Loucy (cell line): ENCODE data around the gene LOC101059915.
A peak's percentile ranks its signal among the peaks of the same experiment; 100 is the strongest.
"Not testable (repeated sequence)": the region's sequence is repeated elsewhere in the genome, so short reads cannot be mapped to it uniquely, and the experiment has no call there.

Experiments used
- H2AFZ ChIP-seq: fragments of 200-600 bp; sonication (generic); 2 replicates; pipeline ENCODE4 v1.6.0; 2016; ENCODE audit warnings: antibody characterized with exemption, mild to moderate bottlenecking, low read length, moderate library complexity
- H3F3A ChIP-seq: fragments of 200-600 bp; 2 replicates; pipeline ENCODE4 v1.6.0; 2016; ENCODE audit warnings: antibody characterized with exemption, low read depth, mild to moderate bottlenecking
- H3K27me3 ChIP-seq: fragments of 200-600 bp; sonication (generic); 2 replicates; pipeline ENCODE4 v1.6.1; 2014; ENCODE audit warnings: low read length, mild to moderate bottlenecking; ENCODE audit not compliant: insufficient read depth, poor library complexity, severe bottlenecking
- H3K36me3 ChIP-seq: fragments of 200-600 bp; sonication (generic); 2 replicates; pipeline ENCODE4 v1.6.1; 2016; ENCODE audit warnings: low read length; ENCODE audit not compliant: insufficient read depth
- H3K4me1 ChIP-seq: fragments of 200-600 bp; sonication (generic); 2 replicates; pipeline ENCODE4 v1.5.1; 2014; ENCODE audit warnings: low read length, mild to moderate bottlenecking; ENCODE audit not compliant: insufficient read depth, poor library complexity, severe bottlenecking
- H3K4me2 ChIP-seq: fragments of 200-600 bp; sonication (generic); 2 replicates; pipeline ENCODE4 v1.6.0; 2014; ENCODE audit warnings: antibody characterized with exemption, low read length, low read depth, mild to moderate bottlenecking; ENCODE audit not compliant: poor library complexity, severe bottlenecking
- H3K4me3 ChIP-seq: fragments of 200-600 bp; sonication (generic); 2 replicates; pipeline ENCODE4 v1.5.1; 2014; ENCODE audit warnings: low read length, mild to moderate bottlenecking, mixed read lengths; ENCODE audit not compliant: poor library complexity, severe bottlenecking
- H3K79me2 ChIP-seq: fragments of 200-600 bp; sonication (generic); 2 replicates; pipeline ENCODE4 v1.6.1; 2014; ENCODE audit warnings: low read length; ENCODE audit not compliant: insufficient read depth
- H3K9ac ChIP-seq: fragments of 200-600 bp; sonication (generic); 2 replicates; pipeline ENCODE4 v1.6.0; 2014; ENCODE audit warnings: mild to moderate bottlenecking, low read depth, low read length, moderate library complexity; ENCODE audit not compliant: poor library complexity, severe bottlenecking
- H3K9me2 ChIP-seq: fragments of 200-600 bp; sonication (generic); replicated peaks from 2 replicates; pipeline ENCODE4 v1.6.1; 2016; ENCODE audit warnings: low read depth, low read length, mixed read lengths
- H3K9me3 ChIP-seq: fragments of 200-600 bp; sonication (generic); 2 replicates; pipeline ENCODE4 v1.6.1; 2014; ENCODE audit warnings: mild to moderate bottlenecking, antibody characterized with exemption, low read length, low read depth; ENCODE audit not compliant: insufficient read depth
- H4K20me1 ChIP-seq: fragments of 200-600 bp; sonication (generic); 2 replicates; pipeline ENCODE4 v1.6.0; 2014; ENCODE audit warnings: antibody characterized with exemption, low read length, mild to moderate bottlenecking; ENCODE audit not compliant: insufficient read depth, poor library complexity, severe bottlenecking
- CTCF ChIP-seq: fragments of 200-600 bp; sonication (generic); conservative IDR thresholded peaks from 2 replicates; pipeline ENCODE4 v1.5.1; 2014; ENCODE audit warnings: mild to moderate bottlenecking, antibody characterized with exemption, low read length
- EZH2phosphoT487 ChIP-seq: fragments of 200-600 bp; IDR thresholded peaks from 2 replicates; pipeline ENCODE4 v1.6.1; 2018; ENCODE audit warnings: antibody characterized with exemption, mild to moderate bottlenecking, moderate library complexity, borderline replicate concordance

Gene LOC101059915

GRCh38 chrX:71671043-71671780 is 3.9 kb downstream of the LOC101059915 start:
- no peaks in the 10 kb centered on the region for H3F3A ChIP-seq
- H3K4me3 ChIP-seq, result peak overlapping the region; percentile 9
- peaks cover 20% of the 10 kb centered on the region for H3K4me1 ChIP-seq
- no peaks in the 10 kb centered on the region for H3K36me3 ChIP-seq
- H2AFZ ChIP-seq, result no peak overlapping the region
- H3K27me3 ChIP-seq, result no peaks in the 10 kb centered on the region
- H3K9ac ChIP-seq, result no peak overlapping the region
- no peaks in the 10 kb centered on the region for H3K9me3 ChIP-seq
- TF ChIP-seq EZH2phosphoT487, result no peak
- TF ChIP-seq CTCF, result no peak
- H4K20me1 ChIP-seq, result no peaks in the 10 kb centered on the region
- no peaks in the 10 kb centered on the region for H3K79me2 ChIP-seq
- peak overlapping the region; percentile 48 for H3K4me2 ChIP-seq
- no peaks in the 10 kb centered on the region for H3K9me2 ChIP-seq

GRCh38 chrX:71671938-71672337 is 4.6 kb downstream of the LOC101059915 start:
- TF ChIP-seq EZH2phosphoT487, result no peak
- no peak for TF ChIP-seq CTCF
- no peaks in the 10 kb centered on the region for H3K9me2 ChIP-seq
- H3K4me1 ChIP-seq, result peaks cover 20% of the 10 kb centered on the region
- no peaks in the 10 kb centered on the region for H4K20me1 ChIP-seq
- no peaks in the 10 kb centered on the region for H3K9me3 ChIP-seq
- H3K27me3 ChIP-seq, result no peaks in the 10 kb centered on the region
- no peak overlapping the region for H3K9ac ChIP-seq
- no peak overlapping the region for H2AFZ ChIP-seq
- no peaks in the 10 kb centered on the region for H3K36me3 ChIP-seq
- no peak overlapping the region for H3K4me3 ChIP-seq
- H3F3A ChIP-seq, result no peaks in the 10 kb centered on the region
- H3K79me2 ChIP-seq, result no peaks in the 10 kb centered on the region
- H3K4me2 ChIP-seq, result peak overlapping the region; percentile 48

- H3K9me3 ChIP-seq, H3K4me3 ChIP-seq, H3K9me2 ChIP-seq, H4K20me1 ChIP-seq, H3K36me3 ChIP-seq, H3K9ac ChIP-seq, H3K27me3 ChIP-seq, H3K79me2 ChIP-seq, H2AFZ ChIP-seq, H3K4me2 ChIP-seq, H3F3A ChIP-seq: not testable (repeated sequence)
- peaks cover 14% of the 10 kb centered on the region for H3K4me1 ChIP-seq
Measured at GRCh38 chrX:71675636-71676035, 8.3 kb downstream of the LOC101059915 start.

- not testable (repeated sequence) for H3K9ac ChIP-seq, H2AFZ ChIP-seq, H3K79me2 ChIP-seq, H3K9me3 ChIP-seq, H3K4me2 ChIP-seq, H3K27me3 ChIP-seq, H3K9me2 ChIP-seq, H3K4me3 ChIP-seq, H3K36me3 ChIP-seq, H3F3A ChIP-seq, H3K4me1 ChIP-seq, H4K20me1 ChIP-seq
Measured at GRCh38 chrX:71676068-71676795, 8.9 kb downstream of the LOC101059915 start.

GRCh38 chrX:71677195-71677594 is 9.8 kb downstream of the LOC101059915 start:
- not testable (repeated sequence) for H4K20me1 ChIP-seq, H3K4me2 ChIP-seq, H3K4me1 ChIP-seq, H3K9ac ChIP-seq, H3K36me3 ChIP-seq, H3K4me3 ChIP-seq, H3F3A ChIP-seq, H2AFZ ChIP-seq, H3K9me3 ChIP-seq, H3K9me2 ChIP-seq, H3K79me2 ChIP-seq, H3K27me3 ChIP-seq
